DOHH2 (cell line): ENCODE results near the gene BTBD2.
A peak's percentile ranks its signal among the peaks of the same experiment; 100 is the strongest.

Experiments
- H3F3A ChIP-seq: fragments of 200-600 bp; sonication (generic), shearing (Covaris generic); 2 replicates; pipeline ENCODE4 v1.6.0; 2016; ENCODE audit warnings: antibody characterized with exemption, mild to moderate bottlenecking; ENCODE audit not compliant: control insufficient read depth, insufficient read depth
- H3K27ac ChIP-seq: fragments of 200-600 bp; sonication (generic); 2 replicates; pipeline ENCODE4 v1.5.1; 2014; ENCODE audit warnings: low read depth, mild to moderate bottlenecking, low read length, moderate library complexity
- H3K27me3 ChIP-seq: fragments of 200-600 bp; sonication (generic); 2 replicates; pipeline ENCODE4 v1.6.1; 2014; ENCODE audit warnings: mild to moderate bottlenecking, low read length, mixed read lengths; ENCODE audit not compliant: control insufficient read depth
- H3K36me3 ChIP-seq: fragments of 200-600 bp; sonication (generic); 2 replicates; pipeline ENCODE4 v1.6.1; 2014; ENCODE audit warnings: mild to moderate bottlenecking, low read length, moderate library complexity, mixed read lengths; ENCODE audit not compliant: control insufficient read depth
- H3K4me1 ChIP-seq: fragments of 200-600 bp; sonication (generic); 2 replicates; pipeline ENCODE4 v1.6.1; 2014; ENCODE audit warnings: mild to moderate bottlenecking, low read length, mixed read lengths; ENCODE audit not compliant: control insufficient read depth
- H3K4me2 ChIP-seq: fragments of 200-600 bp; sonication (generic); 2 replicates; pipeline ENCODE4 v1.6.0; 2014; ENCODE audit warnings: mild to moderate bottlenecking, low read length, moderate library complexity
- H3K4me3 ChIP-seq: fragments of 200-600 bp; sonication (generic); 2 replicates; pipeline ENCODE4 v1.5.1; 2014; ENCODE audit warnings: mild to moderate bottlenecking, low read length, mixed read lengths
- H3K79me2 ChIP-seq: fragments of 200-600 bp; sonication (generic); 2 replicates; pipeline ENCODE4 v1.6.1; 2014; ENCODE audit warnings: mild to moderate bottlenecking, low read length, mixed read lengths; ENCODE audit not compliant: control insufficient read depth
- H3K9me2 ChIP-seq: fragments of 200-600 bp; sonication (generic); replicated peaks from 2 replicates; pipeline ENCODE4 v1.6.1; 2014; ENCODE audit warnings: mild to moderate bottlenecking, low read length, mixed read lengths; ENCODE audit not compliant: control insufficient read depth
- H3K9me3 ChIP-seq: fragments of 200-600 bp; sonication (generic); 2 replicates; pipeline ENCODE4 v1.6.1; 2014; ENCODE audit warnings: antibody characterized with exemption, low read length, mixed read lengths; ENCODE audit not compliant: control insufficient read depth, insufficient read depth
- H4K20me1 ChIP-seq: fragments of 200-600 bp; sonication (generic); 2 replicates; pipeline ENCODE4 v1.6.0; 2014; ENCODE audit warnings: low read depth, mild to moderate bottlenecking, antibody characterized with exemption, low read length, moderate library complexity; ENCODE audit not compliant: control insufficient read depth, insufficient read depth
- EZH2phosphoT487 ChIP-seq: fragments of 200-600 bp; sonication (generic); IDR thresholded peaks from 2 replicates; pipeline ENCODE4 v1.6.1; 2017; ENCODE audit warnings: borderline replicate concordance, mild to moderate bottlenecking, antibody characterized with exemption, low read length, moderate library complexity, mixed read lengths
- TF ChIP-seq, protein P1 (sequence below): fragments of 200-600 bp; sonication (generic); IDR thresholded peaks from one replicate; pipeline ENCODE4 v1.5.1; 2014; ENCODE audit warnings: antibody characterized with exemption, mild to moderate bottlenecking, low read depth, low read length; ENCODE audit not compliant: poor library complexity, severe bottlenecking

BTBD2 gene

DNA sequence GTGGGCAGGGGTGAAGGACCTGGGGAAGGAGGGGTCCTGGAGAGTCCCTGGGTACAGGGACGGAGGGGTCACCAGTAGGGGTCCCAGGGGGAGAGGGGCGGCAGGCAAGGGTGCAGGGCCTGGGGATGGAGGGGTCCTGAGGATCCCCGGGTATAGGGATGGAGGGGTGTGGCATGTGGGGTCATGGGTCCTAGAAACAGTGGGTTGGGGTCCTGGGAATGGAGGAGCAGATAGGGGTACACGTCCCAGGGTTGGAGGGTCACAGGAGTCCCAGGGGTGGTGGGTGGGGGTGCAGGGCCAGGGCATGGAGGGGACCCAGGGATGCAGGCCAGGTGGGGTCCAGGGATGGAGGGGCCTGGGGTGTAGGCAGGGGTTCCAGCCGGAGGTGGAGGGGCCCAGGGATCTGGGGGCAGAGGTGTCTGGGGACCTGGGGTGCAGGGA is 1.4 kb downstream of the BTBD2 start:
- peaks cover 59% of the 10 kb centered on the region for H3K79me2 ChIP-seq
- H3K27ac ChIP-seq = no peak overlapping the region
- H3K36me3 ChIP-seq = peaks cover 6% of the 10 kb centered on the region; the same call in 1 of the 2 replicates
- no peaks in the 10 kb centered on the region for H4K20me1 ChIP-seq
- no peaks in the 10 kb centered on the region for H3K27me3 ChIP-seq
- H3K9me3 ChIP-seq = no peaks in the 10 kb centered on the region
- peak overlapping the region; percentile 76 for H3K4me2 ChIP-seq
- peak overlapping the region; percentile 77 for H3K4me3 ChIP-seq
- H3K4me1 ChIP-seq = peaks cover 22% of the 10 kb centered on the region
- H3K9me2 ChIP-seq = no peaks in the 10 kb centered on the region
- peaks cover 7% of the 10 kb centered on the region; the same call in 1 of the 2 replicates for H3F3A ChIP-seq
- TF ChIP-seq, protein P1, sequence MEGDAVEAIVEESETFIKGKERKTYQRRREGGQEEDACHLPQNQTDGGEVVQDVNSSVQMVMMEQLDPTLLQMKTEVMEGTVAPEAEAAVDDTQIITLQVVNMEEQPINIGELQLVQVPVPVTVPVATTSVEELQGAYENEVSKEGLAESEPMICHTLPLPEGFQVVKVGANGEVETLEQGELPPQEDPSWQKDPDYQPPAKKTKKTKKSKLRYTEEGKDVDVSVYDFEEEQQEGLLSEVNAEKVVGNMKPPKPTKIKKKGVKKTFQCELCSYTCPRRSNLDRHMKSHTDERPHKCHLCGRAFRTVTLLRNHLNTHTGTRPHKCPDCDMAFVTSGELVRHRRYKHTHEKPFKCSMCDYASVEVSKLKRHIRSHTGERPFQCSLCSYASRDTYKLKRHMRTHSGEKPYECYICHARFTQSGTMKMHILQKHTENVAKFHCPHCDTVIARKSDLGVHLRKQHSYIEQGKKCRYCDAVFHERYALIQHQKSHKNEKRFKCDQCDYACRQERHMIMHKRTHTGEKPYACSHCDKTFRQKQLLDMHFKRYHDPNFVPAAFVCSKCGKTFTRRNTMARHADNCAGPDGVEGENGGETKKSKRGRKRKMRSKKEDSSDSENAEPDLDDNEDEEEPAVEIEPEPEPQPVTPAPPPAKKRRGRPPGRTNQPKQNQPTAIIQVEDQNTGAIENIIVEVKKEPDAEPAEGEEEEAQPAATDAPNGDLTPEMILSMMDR = no peak
- TF ChIP-seq EZH2phosphoT487 = no peak

DNA sequence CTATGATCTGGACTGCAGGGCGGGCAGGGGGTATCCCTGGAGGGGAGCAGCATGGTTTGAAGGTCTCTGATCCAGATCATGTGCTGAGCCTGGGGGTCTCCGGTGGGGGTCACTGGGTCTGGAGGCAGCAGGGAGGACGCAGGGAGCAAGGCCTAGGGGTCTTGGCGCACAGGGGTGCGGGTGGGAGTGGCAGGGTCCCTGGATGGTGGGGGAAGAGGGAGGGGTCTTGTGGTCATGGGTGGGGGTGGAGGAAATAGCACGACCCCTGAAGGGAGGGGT is 1.9 kb downstream of the BTBD2 start:
- Histone ChIP-seq H3K27ac (no peak overlapping the region), H3K4me2 (peak overlapping the region; percentile 76), H4K20me1 (no peaks in the 10 kb centered on the region), H3K4me1 (peaks cover 22% of the 10 kb centered on the region), H3K36me3 (peaks cover 6% of the 10 kb centered on the region; the same call in 1 of the 2 replicates), H3K79me2 (peaks cover 63% of the 10 kb centered on the region), H3K27me3 (no peaks in the 10 kb centered on the region), H3K9me3 (no peaks in the 10 kb centered on the region), H3K4me3 (peak overlapping the region; percentile 77; the same call in 1 of the 2 replicates), H3K9me2 (no peaks in the 10 kb centered on the region), H3F3A (peaks cover 9% of the 10 kb centered on the region; the same call in 1 of the 2 replicates)
- TF ChIP-seq, protein P1 = no peak
- TF ChIP-seq EZH2phosphoT487 = no peak

DNA sequence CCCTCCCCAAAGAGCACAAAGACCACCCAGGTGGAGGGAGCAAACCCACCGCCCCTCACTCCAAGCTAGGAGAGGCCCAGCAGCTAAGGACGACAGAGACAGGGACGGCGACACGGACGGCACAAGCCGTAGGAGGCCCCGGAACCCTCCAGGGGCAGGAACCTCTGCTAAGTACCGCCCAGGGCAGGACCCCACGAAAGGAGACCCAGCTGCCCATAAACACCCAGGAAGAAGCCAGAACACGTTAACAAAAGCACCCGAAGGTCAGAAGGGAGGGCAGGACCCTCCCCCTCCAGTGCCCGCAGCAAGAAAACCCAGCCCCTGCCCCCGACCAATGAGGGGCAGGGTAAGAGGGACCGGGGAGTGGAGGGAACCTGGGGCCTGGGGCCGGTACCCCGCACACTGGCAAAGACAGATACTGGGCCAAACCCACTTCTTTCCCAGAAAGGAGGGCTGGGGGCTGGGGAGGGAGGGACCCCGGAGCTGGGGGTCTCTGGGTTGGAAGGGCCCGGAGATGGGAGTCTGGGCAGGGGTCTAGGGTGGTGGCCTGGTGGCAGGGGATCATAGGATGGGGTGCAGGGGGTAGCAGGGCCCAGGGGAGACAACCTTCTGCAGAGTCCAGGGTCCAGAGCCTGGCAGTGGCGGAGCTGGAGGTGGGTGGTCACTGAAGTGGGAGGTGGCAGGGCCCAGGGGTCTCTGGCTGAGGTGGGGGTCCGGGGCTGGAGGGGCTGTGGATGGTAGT is 2.4 kb downstream of the BTBD2 start:
- H3F3A ChIP-seq = peaks cover 9% of the 10 kb centered on the region; the same call in 1 of the 2 replicates
- H3K36me3 ChIP-seq = peaks cover 6% of the 10 kb centered on the region; the same call in 1 of the 2 replicates
- H3K4me2 ChIP-seq = peak overlapping the region; percentile 76; the same call in 1 of the 2 replicates
- no peaks in the 10 kb centered on the region for H3K9me2 ChIP-seq
- peaks cover 22% of the 10 kb centered on the region for H3K4me1 ChIP-seq
- no peak overlapping the region for H3K27ac ChIP-seq
- TF ChIP-seq EZH2phosphoT487 = no peak
- TF ChIP-seq, protein P1 = no peak
- no peak overlapping the region for H3K4me3 ChIP-seq
- H3K9me3 ChIP-seq = no peaks in the 10 kb centered on the region
- H3K79me2 ChIP-seq = peaks cover 69% of the 10 kb centered on the region
- no peaks in the 10 kb centered on the region for H4K20me1 ChIP-seq
- no peaks in the 10 kb centered on the region for H3K27me3 ChIP-seq
